ENCODE results near the gene KPNA6. TPM values are rescaled to one million over a fixed set of nuclear protein-coding genes. Genes with fewer than 3 reads are reported as not detected.
A peak's percentile ranks its signal among the peaks of the same experiment; 100 is the strongest.

KPNA6 gene
- polyA plus RNA-seq, 1 donor (not counting 4 experiments of a cell fraction or from before 2014, with no cell fraction given): 42.6 TPM

- Histone ChIP-seq H3K27ac (ENCODE audit: control insufficient read depth, insufficient read depth, low read length) (peak overlapping the region; percentile 65), H3K79me2 (ENCODE audit: control insufficient read depth, insufficient read depth, low read length) (no peaks in the 10 kb centered on the region), H3K36me3 (ENCODE audit: control insufficient read depth in 2 of 2, extremely low read depth in 1 of 2, insufficient read depth in 2 of 2, low read length in 2 of 2) (peaks cover 0 to 3% of the 10 kb centered on the region in 2 experiments), H3K27me3 (ENCODE audit: control insufficient read depth, extremely low read depth, insufficient read depth, low read length) (no peaks in the 10 kb centered on the region), H3K4me2 (ENCODE audit: control insufficient read depth, extremely low read depth, insufficient read depth, low read depth, low read length) (peak overlapping the region; percentile 98), H4K20me1 (ENCODE audit: control insufficient read depth, extremely low read depth, insufficient read depth, low read length) (no peaks in the 10 kb centered on the region), H3K9ac (ENCODE audit: control insufficient read depth, extremely low read depth, insufficient read depth, low read length) (peak overlapping the region; percentile 93), H3K9me1 (ENCODE audit: control insufficient read depth, extremely low read depth, insufficient read depth, low read length) (no peaks in the 10 kb centered on the region), H2AFZ (ENCODE audit: control insufficient read depth, low read length) (peak overlapping the region; percentile 79), H3K9me3 (ENCODE audit: control insufficient read depth, low read depth, low read length) (no peaks in the 10 kb centered on the region), H3K4me1 (ENCODE audit: control insufficient read depth, extremely low read depth, insufficient read depth, low read length) (peaks cover 23% of the 10 kb centered on the region), H3K4me3 (ENCODE audit: control insufficient read depth in 2 of 3, extremely low read depth in 1 of 3, insufficient read depth in 2 of 3, low read depth in 1 of 3, low read length in 3 of 3) (peak overlapping the region; percentile 62 to 93 (median 78))
- DNase-seq (ENCODE audit: low read depth, low spot score) (no peak), FAIRE-seq (no peak)
- TF ChIP-seq EZH2 (IDR thresholded peaks at IDR 0.05; ENCODE audit: low read length) (no peak), CTCF (optimal IDR thresholded peaks at IDR 0.05 in 1 of 3, IDR thresholded peaks at IDR 0.05 in 1 of 3, conservative IDR thresholded peaks at IDR 0.05 in 1 of 3; ENCODE audit: extremely low read depth in 1 of 3, insufficient read depth in 2 of 3, low read length in 3 of 3) (no peak)
- dilution Hi-C loops (cut with MboI; ENCODE audit: extremely low pct_ligation_motif_present, low sequenced_read_pairs): no loop called here
Observed at GRCh38 chr1:32204943-32205361, 97.1 kb downstream of the KPNA6 start.

GRCh38 chr1:32205401-32206370 is 97.8 kb downstream of the KPNA6 start, which contains the start of gene IQCC:
Gene IQCC, plus strand, starts transcription at chr1:32205671. Its CDS starts 11 bp downstream, at chr1:32205682.
- Histone ChIP-seq H3K27ac (ENCODE audit: control insufficient read depth, insufficient read depth, low read length) (peak within 1 kb of the TSS; percentile 65), H3K27me3 (ENCODE audit: control insufficient read depth, extremely low read depth, insufficient read depth, low read length) (no peaks in the 10 kb centered on the region), H3K4me1 (ENCODE audit: control insufficient read depth, extremely low read depth, insufficient read depth, low read length) (peaks cover 18% of the 10 kb centered on the region), H3K4me3 (ENCODE audit: control insufficient read depth in 2 of 3, extremely low read depth in 1 of 3, insufficient read depth in 2 of 3, low read depth in 1 of 3, low read length in 3 of 3) (peak within 1 kb of the TSS; percentile 62 to 93 (median 78)), H3K9me1 (ENCODE audit: control insufficient read depth, extremely low read depth, insufficient read depth, low read length) (no peaks in the 10 kb centered on the region), H4K20me1 (ENCODE audit: control insufficient read depth, extremely low read depth, insufficient read depth, low read length) (no peaks in the 10 kb centered on the region), H2AFZ (ENCODE audit: control insufficient read depth, low read length) (peak within 1 kb of the TSS; percentile 89), H3K4me2 (ENCODE audit: control insufficient read depth, extremely low read depth, insufficient read depth, low read depth, low read length) (peak within 1 kb of the TSS; percentile 98), H3K9ac (ENCODE audit: control insufficient read depth, extremely low read depth, insufficient read depth, low read length) (peak within 1 kb of the TSS; percentile 93), H3K9me3 (ENCODE audit: control insufficient read depth, low read depth, low read length) (no peaks in the 10 kb centered on the region), H3K36me3 (ENCODE audit: control insufficient read depth in 2 of 2, extremely low read depth in 1 of 2, insufficient read depth in 2 of 2, low read length in 2 of 2) (peaks cover 0 to 3% of the 10 kb centered on the region in 2 experiments), H3K79me2 (ENCODE audit: control insufficient read depth, insufficient read depth, low read length) (no peaks in the 10 kb centered on the region)
- DNase-seq (ENCODE audit: low read depth, low spot score): no peak
- TF ChIP-seq CTCF (optimal IDR thresholded peaks at IDR 0.05 in 1 of 3, IDR thresholded peaks at IDR 0.05 in 1 of 3, conservative IDR thresholded peaks at IDR 0.05 in 1 of 3; ENCODE audit: extremely low read depth in 1 of 3, insufficient read depth in 2 of 3, low read length in 3 of 3) (no peak), EZH2 (IDR thresholded peaks at IDR 0.05; ENCODE audit: low read length) (no peak)
- no peak for FAIRE-seq
- dilution Hi-C loops (cut with MboI; ENCODE audit: extremely low pct_ligation_motif_present, low sequenced_read_pairs): no loop called here
